Right ventricle myocardium inferior (tissue), 1 donor: Measurements from ENCODE around the gene CEP76. TPM values are rescaled to one million over a fixed set of nuclear protein-coding genes. Genes with fewer than 3 reads are reported as not detected.

Source experiments
- total RNA-seq: library from RNA; stranded (reverse); fragmentation: NEBNext Ultra II Directional; extraction: Animal tissue kit (Norgen Biotek cat#: 25700); gene quantifications from one replicate; pipeline ENCODE4 v1.2.1, GENCODE V29; 2021
- donor health status: DM: no; HTN: yes; CAD: no; lungs with severe emphysema.

CEP76 gene
- total RNA-seq, 1 donor from 2014 or later, result 3.4 TPM

Other genes starting within 250 kb of the CEP76 start
- gene SPIRE1, start 44.6 kb downstream of the CEP76 start, total RNA-seq, result 43.7 TPM
- gene PSMG2, start 319 bp upstream of the CEP76 start, total RNA-seq, result 39.8 TPM
- gene PTPN2, start 181.5 kb upstream of the CEP76 start, total RNA-seq, result 11.2 TPM
- gene SEH1L, start 245.3 kb upstream of the CEP76 start, total RNA-seq, result 19.7 TPM